H9 (cell line): ENCODE results near the gene FGF21. TPM values are rescaled to one million over a fixed set of nuclear protein-coding genes. Genes with fewer than 3 reads are reported as not detected.

Source experiments
- DNase-seq: peaks from one replicate; pipeline ENCODE4 v3.0.0-alpha.2; 2017
- H2AFZ ChIP-seq: one replicate; pipeline ENCODE4 v1.6.1; 2013; ENCODE audit warnings: mild to moderate bottlenecking, low read length, control low read depth, moderate library complexity
- H2AK5ac ChIP-seq: 2 replicates; pipeline ENCODE4 v1.6.1; 2013; ENCODE audit warnings: low read length, control low read depth, mixed read lengths; ENCODE audit not compliant: insufficient read length
- H2BK120ac ChIP-seq: one replicate; pipeline ENCODE4 v1.6.1; 2013; ENCODE audit warnings: low read depth, mild to moderate bottlenecking, low read length, control low read depth, inconsistent platforms; ENCODE audit not compliant: poor library complexity, severe bottlenecking
- H2BK12ac ChIP-seq: 2 replicates; pipeline ENCODE4 v1.6.1; 2013; ENCODE audit warnings: low read length, control low read depth, mixed read lengths, low read depth; ENCODE audit not compliant: insufficient read length
- H2BK15ac ChIP-seq: 2 replicates; pipeline ENCODE4 v1.6.1; 2013; ENCODE audit warnings: low read depth, low read length, control low read depth
- H2BK20ac ChIP-seq: one replicate; pipeline ENCODE4 v1.6.1; 2013; ENCODE audit warnings: low read depth, mild to moderate bottlenecking, low read length, control low read depth, inconsistent platforms; ENCODE audit not compliant: poor library complexity, severe bottlenecking
- H2BK5ac ChIP-seq: 2 replicates; pipeline ENCODE4 v1.6.1; 2013; ENCODE audit warnings: low read length, control low read depth, mixed read lengths; ENCODE audit not compliant: insufficient read length
- H3K14ac ChIP-seq: 2 replicates; pipeline ENCODE4 v1.6.1; 2013; ENCODE audit warnings: low read length, control low read depth; ENCODE audit not compliant: insufficient read depth
- H3K18ac ChIP-seq: 2 replicates; pipeline ENCODE4 v1.6.1; 2013; ENCODE audit warnings: low read depth, mild to moderate bottlenecking, mixed read lengths, low read length, control low read depth; ENCODE audit not compliant: insufficient read length
- H3K23ac ChIP-seq: 2 replicates; pipeline ENCODE4 v1.6.1; 2013; ENCODE audit warnings: low read length, control low read depth, mixed read lengths, low read depth; ENCODE audit not compliant: insufficient read length
- H3K23me2 ChIP-seq: 2 replicates; pipeline ENCODE4 v1.6.1; 2013; ENCODE audit warnings: low read depth, mild to moderate bottlenecking, mixed read lengths, low read length, control low read depth; ENCODE audit not compliant: insufficient read length, poor library complexity, severe bottlenecking
- H3K27ac ChIP-seq: 2 replicates; pipeline ENCODE4 v1.5.1; 2013; ENCODE audit warnings: low read length, control low read depth, mixed read lengths, low read depth; ENCODE audit not compliant: insufficient read length
- H3K27me3 ChIP-seq: 2 replicates; pipeline ENCODE4 v1.6.1; 2013; ENCODE audit warnings: low read length, control low read depth, inconsistent platforms; ENCODE audit not compliant: insufficient read depth
- H3K4ac ChIP-seq: 2 replicates; pipeline ENCODE4 v1.6.1; 2013; ENCODE audit warnings: low read depth, mild to moderate bottlenecking, control low read depth, inconsistent platforms, low read length, moderate library complexity
- H3K4me1 ChIP-seq: 2 replicates; pipeline ENCODE4 v1.6.1; 2013; ENCODE audit warnings: low read length, control low read depth, inconsistent platforms; ENCODE audit not compliant: insufficient read depth
- H3K4me2 ChIP-seq: 2 replicates; pipeline ENCODE4 v1.6.1; 2013; ENCODE audit warnings: low read length, control low read depth, mixed read lengths; ENCODE audit not compliant: insufficient read length, insufficient read depth
- H3K56ac ChIP-seq: 2 replicates; pipeline ENCODE4 v1.6.1; 2013; ENCODE audit warnings: low read depth, mild to moderate bottlenecking, mixed read lengths, low read length, control low read depth; ENCODE audit not compliant: insufficient read length
- H3K79me1 ChIP-seq: 2 replicates; pipeline ENCODE4 v1.6.1; 2013; ENCODE audit warnings: low read depth, mild to moderate bottlenecking, moderate library complexity, low read length, control low read depth, inconsistent platforms; ENCODE audit not compliant: insufficient read depth, poor library complexity, severe bottlenecking
- H3K79me2 ChIP-seq: 2 replicates; pipeline ENCODE4 v1.6.1; 2013; ENCODE audit warnings: low read length, control low read depth, inconsistent platforms; ENCODE audit not compliant: insufficient read depth
- H3K9ac ChIP-seq: 2 replicates; pipeline ENCODE4 v1.6.1; 2013; ENCODE audit warnings: low read length, control low read depth, mixed read lengths; ENCODE audit not compliant: insufficient read length; ENCODE audit errors: extremely low read depth
- H3K9me3 ChIP-seq: one replicate; pipeline ENCODE4 v1.6.1; 2013; ENCODE audit warnings: low read depth, low read length, inconsistent platforms; ENCODE audit not compliant: control insufficient read depth
- H3T11ph ChIP-seq: one replicate; pipeline ENCODE4 v1.6.1; 2013; ENCODE audit warnings: mild to moderate bottlenecking, low read length, control low read depth, inconsistent platforms
- H4K20me1 ChIP-seq: one replicate; pipeline ENCODE4 v1.6.1; 2013; ENCODE audit not compliant: control insufficient read depth, insufficient read length, insufficient read depth
- H4K5ac ChIP-seq: 2 replicates; pipeline ENCODE4 v1.6.1; 2013; ENCODE audit warnings: low read depth, mild to moderate bottlenecking, mixed read lengths, low read length, control low read depth; ENCODE audit not compliant: insufficient read length
- H4K8ac ChIP-seq: replicated peaks from 2 replicates; pipeline ENCODE4 v1.6.1; 2013; ENCODE audit warnings: low read length, control low read depth, mixed read lengths, low read depth; ENCODE audit not compliant: insufficient read length
- H4K91ac ChIP-seq: 2 replicates; pipeline ENCODE4 v1.6.1; 2013; ENCODE audit warnings: low read depth, mild to moderate bottlenecking, moderate library complexity, mixed read lengths, low read length, control low read depth; ENCODE audit not compliant: insufficient read length
- H3K27ac Mint-ChIP-seq, 3 experiments: 2 replicates in 2 of 3; 3 replicates in 1 of 3; pipeline ENCODE4 v1.8.0; 2020 to 2021; ENCODE audit warnings: mixed read lengths in 3 of 3, mild to moderate bottlenecking in 1 of 3, moderate library complexity in 1 of 3
- H3K27me3 Mint-ChIP-seq: 2 replicates; pipeline ENCODE4 v1.8.0; 2021; ENCODE audit warnings: low read depth, mild to moderate bottlenecking, moderate library complexity, mixed read lengths
- H3K36me3 Mint-ChIP-seq, 3 experiments: 2 replicates in 2 of 3; 3 replicates in 1 of 3; pipeline ENCODE4 v1.8.0; 2020 to 2021; ENCODE audit warnings: low read depth in 3 of 3, mixed read lengths in 3 of 3; ENCODE audit not compliant: insufficient read depth in 1 of 3
- H3K4me1 Mint-ChIP-seq, 2 experiments: 2 replicates each; pipeline ENCODE4 v1.8.0; 2020; ENCODE audit warnings: mixed read lengths in 2 of 2
- H3K4me3 Mint-ChIP-seq, 2 experiments: 2 replicates in 1 of 2; 3 replicates in 1 of 2; pipeline ENCODE4 v1.8.0; 2020 to 2021; ENCODE audit warnings: mild to moderate bottlenecking in 2 of 2, mixed read lengths in 2 of 2, moderate library complexity in 1 of 2
- H3K9me3 Mint-ChIP-seq, 2 experiments: 2 replicates in 1 of 2; 3 replicates in 1 of 2; pipeline ENCODE4 v1.8.0; 2020; ENCODE audit warnings: mild to moderate bottlenecking in 2 of 2, mixed read lengths in 2 of 2, moderate library complexity in 1 of 2
- CTCF ChIP-seq: fragments of 200-600 bp; sonication (generic); conservative IDR thresholded peaks from 3 replicates; pipeline ENCODE4 v1.8.0; 2021; ENCODE audit warnings: antibody characterized with exemption, mild to moderate bottlenecking
- WGBS: extraction: QIAGEN DNeasy Blood & Tissue Kit; methylation state at CpG from one replicate; pipeline ENCODE4 v1.1.7; 2013; ENCODE audit warnings: missing lambda C conversion rate, low lambda C conversion rate, mixed read lengths; ENCODE audit not compliant: insufficient read length; ENCODE audit errors: extremely low coverage; 5-methylcytosine and 5-hydroxymethylcytosine counted together
- total RNA-seq: library from RNA; stranded (reverse); gene quantifications from 2 replicates; pipeline ENCODE4 v1.2.1, GENCODE V29; 2021

FGF21 gene
- total RNA-seq, 1 experiment from 2014 or later, result 0.90 TPM

GRCh38 chr19:48715681-48716171 lies 39.6 kb upstream of the FGF21 start:
- no peak overlapping the region for H3K9ac ChIP-seq
- H2BK120ac ChIP-seq, result no peak overlapping the region
- no peak overlapping the region for H3K27ac ChIP-seq
- Mint-ChIP-seq H3K27ac (no peak overlapping the region), H3K4me1 (peaks cover 38 to 55% of the 10 kb centered on the region in 2 experiments), H3K27me3 (peaks cover 2% of the 10 kb centered on the region; the same call in 1 of the 2 replicates), H3K9me3 (peaks cover 5% of the 10 kb centered on the region in 2 experiments; a peak in 4 of 5 replicates), H3K4me3 (peak overlapping the region in 1 of 2 experiments; percentile 77; a peak in 2 of 5 replicates), H3K36me3 (peaks cover 7 to 8% (median 8%) of the 10 kb centered on the region in 3 experiments; a peak in 6 of 7 replicates)
- H4K5ac ChIP-seq, result no peak overlapping the region
- H2BK20ac ChIP-seq, result no peak overlapping the region
- DNase-seq, result peak; percentile 27
- WGBS, result no CpG with 5 or more reads among the region's 19 CpGs
- H3K4ac ChIP-seq, result no peak overlapping the region
- H2BK5ac ChIP-seq, result no peak overlapping the region
- H3K4me1 ChIP-seq, result no peaks in the 10 kb centered on the region; the same call in 1 of the 2 replicates
- H3K18ac ChIP-seq, result no peak overlapping the region
- no peak for TF ChIP-seq CTCF
- no peak overlapping the region for H3K56ac ChIP-seq
- no peak overlapping the region for H2AK5ac ChIP-seq
- no peaks in the 10 kb centered on the region for H4K20me1 ChIP-seq
- no peak overlapping the region for H2AFZ ChIP-seq
- no peaks in the 10 kb centered on the region for H3K9me3 ChIP-seq
- no peak overlapping the region for H4K8ac ChIP-seq
- H3K79me2 ChIP-seq, result no peaks in the 10 kb centered on the region
- H2BK15ac ChIP-seq, result no peak overlapping the region
- no peak overlapping the region for H3K23ac ChIP-seq
- no peak overlapping the region for H3K14ac ChIP-seq
- H2BK12ac ChIP-seq, result no peak overlapping the region
- no peak overlapping the region for H4K91ac ChIP-seq
- H3K23me2 ChIP-seq, result peaks cover 8% of the 10 kb centered on the region
- no peak overlapping the region for H3T11ph ChIP-seq
- H3K27me3 ChIP-seq, result no peaks in the 10 kb centered on the region
- H3K79me1 ChIP-seq, result no peaks in the 10 kb centered on the region
- no peak overlapping the region for H3K4me2 ChIP-seq
